Stomach (tissue), 4 donors: ENCODE data around the gene PPP1R16B.

ENCODE experiments used
- POLR2AphosphoS5 ChIP-seq, 3 donors: sonication (generic); formaldehyde crosslinking; IDR thresholded peaks; one replicate each; pipeline ENCODE4 v1.6.1; 2016; ENCODE audit warnings: antibody characterized with exemption in 3 of 3
- TF ChIP-seq, protein P1 (sequence below), 7 experiments: fragments of 450-650 bp in 4 of 7; fragments of 200-600 bp in 3 of 7; sonication (generic) in 3 of 7; IDR thresholded peaks; one replicate each; pipeline ENCODE4 v1.5.1; 2016 to 2019; ENCODE audit warnings: antibody characterized with exemption in 7 of 7, control low read depth in 2 of 7, mild to moderate bottlenecking in 1 of 7

DNA sequence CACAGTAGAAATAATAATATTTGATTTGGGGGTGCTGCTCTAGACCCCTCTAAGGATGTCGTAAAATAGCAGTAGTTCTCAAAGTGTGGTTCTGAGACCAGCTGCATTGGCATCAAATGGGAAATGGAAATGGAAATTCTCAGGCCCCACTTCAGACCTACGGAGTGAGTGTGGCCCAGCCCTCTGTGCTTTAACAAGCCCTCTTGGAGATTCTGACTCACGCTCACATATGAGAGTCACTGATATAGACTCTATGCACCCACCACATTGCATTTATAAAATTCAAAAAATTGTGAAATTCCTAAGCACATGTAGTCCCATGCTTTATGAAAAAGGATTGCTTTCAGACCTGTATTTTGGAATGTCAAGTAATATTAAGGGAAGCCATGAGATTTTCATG, 14.2 kb upstream of the PPP1R16B start:
- no peak for TF ChIP-seq POLR2AphosphoS5 (IDR thresholded peaks at IDR 0.05)
- TF ChIP-seq, protein P1, sequence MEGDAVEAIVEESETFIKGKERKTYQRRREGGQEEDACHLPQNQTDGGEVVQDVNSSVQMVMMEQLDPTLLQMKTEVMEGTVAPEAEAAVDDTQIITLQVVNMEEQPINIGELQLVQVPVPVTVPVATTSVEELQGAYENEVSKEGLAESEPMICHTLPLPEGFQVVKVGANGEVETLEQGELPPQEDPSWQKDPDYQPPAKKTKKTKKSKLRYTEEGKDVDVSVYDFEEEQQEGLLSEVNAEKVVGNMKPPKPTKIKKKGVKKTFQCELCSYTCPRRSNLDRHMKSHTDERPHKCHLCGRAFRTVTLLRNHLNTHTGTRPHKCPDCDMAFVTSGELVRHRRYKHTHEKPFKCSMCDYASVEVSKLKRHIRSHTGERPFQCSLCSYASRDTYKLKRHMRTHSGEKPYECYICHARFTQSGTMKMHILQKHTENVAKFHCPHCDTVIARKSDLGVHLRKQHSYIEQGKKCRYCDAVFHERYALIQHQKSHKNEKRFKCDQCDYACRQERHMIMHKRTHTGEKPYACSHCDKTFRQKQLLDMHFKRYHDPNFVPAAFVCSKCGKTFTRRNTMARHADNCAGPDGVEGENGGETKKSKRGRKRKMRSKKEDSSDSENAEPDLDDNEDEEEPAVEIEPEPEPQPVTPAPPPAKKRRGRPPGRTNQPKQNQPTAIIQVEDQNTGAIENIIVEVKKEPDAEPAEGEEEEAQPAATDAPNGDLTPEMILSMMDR (IDR thresholded peaks at IDR 0.05): no peak
